Activated T-cell treated with anti-CD3 and anti-CD28 coated beads, Interleukin-2, amount 50 U/mL, for 4 hours (primary cell): ENCODE data around the gene COG5. TPM values are rescaled to one million over a fixed set of nuclear protein-coding genes. Genes with fewer than 3 reads are reported as not detected.

Experiments used
- ATAC-seq, 2 donors: fragments of 200-7000 bp; cut with Tn5 transposase; one replicate each; pipeline ENCODE4 v1.10.0; 2021
- DNase-seq: peaks from one replicate; pipeline ENCODE4 v3.0.0-alpha.2; 2020
- H3K27me3 Mint-ChIP-seq: one replicate; pipeline ENCODE4 v1.8.0; 2021; ENCODE audit warnings: low read depth, mixed read lengths
- H3K36me3 Mint-ChIP-seq: one replicate; pipeline ENCODE4 v1.8.0; 2022; ENCODE audit warnings: mixed read lengths; ENCODE audit not compliant: insufficient read depth
- H3K4me1 Mint-ChIP-seq: one replicate; pipeline ENCODE4 v1.8.0; 2021; ENCODE audit warnings: low read depth, mixed read lengths
- H3K4me3 Mint-ChIP-seq: one replicate; pipeline ENCODE4 v1.8.0; 2021; ENCODE audit warnings: mild to moderate bottlenecking, moderate library complexity, mixed read lengths
- H3K9me3 Mint-ChIP-seq: one replicate; pipeline ENCODE4 v1.8.0; 2021; ENCODE audit warnings: mixed read lengths
- total RNA-seq, 3 donors: library from RNA; stranded (reverse); gene quantifications; one replicate each; pipeline ENCODE4 v1.2.1, GENCODE V29; 2021

COG5 gene
- total RNA-seq, 3 donors from 2014 or later, result 30.3 to 40.9 (median 40.0) TPM

DNA sequence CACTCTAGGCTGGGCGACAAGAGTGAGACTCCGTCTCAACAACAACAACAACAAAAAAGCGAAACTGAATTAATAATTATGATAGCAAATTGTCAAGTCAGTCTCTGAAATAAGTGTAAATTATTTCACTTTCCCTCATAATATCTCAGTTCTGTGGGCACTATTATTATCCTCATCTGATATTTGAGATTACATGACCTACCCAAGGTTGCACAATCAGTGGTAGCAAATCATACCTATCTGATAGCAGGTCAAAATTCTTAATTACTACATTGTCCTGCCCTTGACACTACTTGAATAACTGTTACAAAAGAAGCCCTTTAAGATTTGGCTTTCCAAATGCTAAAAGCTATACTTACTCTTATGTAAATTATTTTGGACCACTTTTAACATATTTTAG lies 209.1 kb downstream of the COG5 start:
- ATAC-seq (no peak), DNase-seq (no peak)
- Mint-ChIP-seq H3K9me3 (no peaks in the 10 kb centered on the region), H3K36me3 (peaks cover 32% of the 10 kb centered on the region), H3K27me3 (no peaks in the 10 kb centered on the region), H3K4me1 (no peaks in the 10 kb centered on the region), H3K4me3 (no peak overlapping the region)

DNA sequence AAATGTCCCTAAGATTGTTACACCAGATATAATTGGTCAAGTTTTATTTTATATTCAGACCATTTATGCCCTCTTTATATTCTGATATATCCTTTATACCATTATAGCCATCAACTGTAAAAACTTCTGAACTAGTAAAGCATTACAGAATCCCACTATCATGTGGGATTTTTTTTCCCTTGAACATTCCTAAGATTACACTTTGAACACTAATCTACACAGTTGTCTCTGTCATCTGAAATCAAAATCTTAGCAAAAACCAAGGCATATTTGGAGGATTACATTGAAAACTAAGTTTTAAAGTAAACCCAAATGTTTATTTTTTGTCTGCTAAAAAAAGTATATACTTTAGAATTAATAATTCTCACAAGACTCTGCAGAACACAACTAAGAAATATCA lies 210.0 kb downstream of the COG5 start:
- peaks cover 26% of the 10 kb centered on the region for H3K36me3 Mint-ChIP-seq
- H3K4me3 Mint-ChIP-seq, result no peak overlapping the region
- ATAC-seq (no peak), DNase-seq (no peak)
- no peaks in the 10 kb centered on the region for H3K27me3 Mint-ChIP-seq
- H3K9me3 Mint-ChIP-seq, result no peaks in the 10 kb centered on the region
- H3K4me1 Mint-ChIP-seq, result no peaks in the 10 kb centered on the region

DNA sequence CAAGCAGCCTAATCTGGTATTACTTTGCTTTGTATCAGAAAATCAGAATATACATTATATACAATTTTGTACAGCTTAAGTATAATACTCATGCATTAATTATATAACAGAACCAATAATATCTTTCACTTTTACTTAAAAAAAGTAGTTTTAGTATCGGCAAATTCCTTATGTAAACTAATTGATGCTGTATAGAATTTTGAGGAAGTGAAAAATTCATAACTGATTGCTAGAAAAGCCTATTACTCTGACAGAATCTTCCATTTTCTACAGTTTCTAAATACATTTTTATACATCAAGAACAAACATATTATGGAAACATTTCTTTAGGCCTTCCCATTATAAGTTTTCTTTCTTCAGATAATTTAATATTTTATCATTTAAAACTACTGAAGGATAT lies 217.8 kb downstream of the COG5 start:
- Mint-ChIP-seq H3K9me3 (peaks cover 6% of the 10 kb centered on the region), H3K4me3 (no peak overlapping the region), H3K27me3 (no peaks in the 10 kb centered on the region), H3K4me1 (no peaks in the 10 kb centered on the region), H3K36me3 (peaks cover 20% of the 10 kb centered on the region)
- ATAC-seq (no peak), DNase-seq (no peak)

DNA sequence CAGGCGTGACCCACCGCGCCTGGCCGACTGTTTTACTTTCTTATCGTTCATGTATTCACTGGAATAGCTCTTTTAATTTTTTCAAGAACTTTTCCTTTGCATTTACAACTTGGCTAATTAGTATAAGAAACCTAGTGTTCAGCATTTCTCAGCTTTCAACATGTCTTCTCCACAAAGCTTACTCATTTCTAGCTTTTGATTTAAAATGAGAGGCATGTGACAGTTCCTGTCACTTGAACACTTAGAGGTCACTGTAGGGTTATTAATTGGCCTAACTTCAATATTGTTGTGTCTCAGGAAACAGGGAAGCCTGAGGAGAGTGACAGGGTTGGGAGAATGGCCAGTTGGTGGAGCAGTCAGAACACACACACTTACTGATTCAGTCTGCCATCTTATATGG lies 218.9 kb downstream of the COG5 start:
- ATAC-seq (no peak), DNase-seq (no peak)
- Mint-ChIP-seq H3K4me1 (peaks cover 1% of the 10 kb centered on the region), H3K4me3 (no peak overlapping the region), H3K36me3 (peaks cover 17% of the 10 kb centered on the region), H3K9me3 (peaks cover 6% of the 10 kb centered on the region), H3K27me3 (no peaks in the 10 kb centered on the region)

DNA sequence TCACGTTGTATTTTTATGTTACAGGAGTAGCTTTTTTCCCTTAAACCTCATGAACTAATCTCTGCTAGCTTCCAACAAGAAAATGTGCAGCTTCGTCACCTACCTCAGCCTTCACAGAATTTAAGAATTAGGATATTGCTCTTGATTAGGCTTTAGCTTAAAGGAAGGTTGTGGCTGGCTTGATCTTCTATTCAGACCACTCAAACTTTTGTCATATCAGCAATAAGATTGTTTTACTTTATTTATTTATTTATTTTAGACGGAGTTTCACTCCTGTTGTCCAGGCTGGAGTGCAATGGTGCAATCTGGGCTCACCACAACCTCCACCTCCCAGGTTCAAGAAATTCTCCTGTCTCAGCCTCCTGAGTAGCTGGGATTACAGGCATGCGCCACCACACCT lies 219.4 kb downstream of the COG5 start:
- DNase-seq (no peak), ATAC-seq (no peak)
- peaks cover 17% of the 10 kb centered on the region for H3K36me3 Mint-ChIP-seq
- no peak overlapping the region for H3K4me3 Mint-ChIP-seq
- peaks cover 6% of the 10 kb centered on the region for H3K9me3 Mint-ChIP-seq
- H3K27me3 Mint-ChIP-seq, result no peaks in the 10 kb centered on the region
- peaks cover 1% of the 10 kb centered on the region for H3K4me1 Mint-ChIP-seq

DNA sequence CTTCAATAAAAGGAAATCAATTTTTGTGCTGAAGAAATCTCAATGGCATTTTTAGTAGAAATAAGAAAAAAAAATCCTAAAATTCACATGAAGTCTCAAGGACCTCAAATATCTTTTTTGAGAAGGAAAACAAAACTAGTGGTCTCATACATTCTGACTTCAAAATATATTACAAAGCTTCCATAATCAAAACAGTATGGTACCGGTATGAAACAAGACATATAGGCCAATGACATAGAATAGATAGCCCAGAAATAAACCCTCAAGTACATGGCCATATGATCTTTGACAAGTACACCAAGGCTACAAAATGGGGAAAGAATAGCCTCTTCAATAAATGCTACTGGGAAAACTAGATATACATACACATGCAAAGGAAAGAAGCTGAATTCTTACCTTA lies 225.6 kb downstream of the COG5 start:
- Mint-ChIP-seq H3K4me1 (peaks cover 7% of the 10 kb centered on the region), H3K36me3 (peaks cover 21% of the 10 kb centered on the region), H3K27me3 (no peaks in the 10 kb centered on the region), H3K4me3 (no peak overlapping the region), H3K9me3 (peaks cover 16% of the 10 kb centered on the region)
- DNase-seq (no peak), ATAC-seq (no peak)

DNA sequence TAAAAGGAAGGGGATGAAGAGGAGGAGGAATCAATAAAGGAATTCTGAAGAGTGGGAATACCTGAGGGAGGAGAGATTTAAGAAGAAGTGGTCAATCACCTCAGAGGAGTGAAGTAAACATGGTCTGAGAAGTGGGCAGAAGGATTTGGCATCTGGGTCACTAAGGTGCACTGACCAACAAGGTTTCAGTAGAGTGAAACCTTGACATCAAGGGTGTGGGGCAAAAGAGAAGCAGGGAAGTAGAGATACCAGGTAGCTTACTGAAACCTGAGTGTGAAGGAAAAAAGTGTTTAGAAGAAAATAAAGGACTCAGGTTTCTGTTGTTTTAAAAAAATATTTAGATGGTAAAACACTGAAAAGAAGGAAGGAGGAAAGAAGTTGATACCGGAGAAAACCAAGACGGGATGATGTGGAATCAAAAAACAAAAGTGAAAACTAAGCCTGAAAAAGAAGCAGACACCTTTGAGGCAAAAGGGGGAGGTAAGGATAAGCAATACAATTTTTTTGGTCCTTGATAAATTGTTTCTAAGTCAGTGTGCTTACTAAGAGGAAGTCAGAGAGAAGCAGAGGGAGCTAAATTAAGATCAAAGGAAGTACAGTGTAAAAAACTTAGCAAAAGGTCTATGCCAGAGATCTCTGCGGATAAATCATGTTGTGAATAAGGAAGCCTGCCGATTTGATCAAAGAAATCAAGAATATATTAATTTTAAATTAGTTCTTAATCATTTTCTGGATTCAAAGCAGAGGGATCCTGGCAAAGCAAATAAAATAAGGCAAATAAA lies 231.0 kb downstream of the COG5 start:
- H3K27me3 Mint-ChIP-seq, result no peaks in the 10 kb centered on the region
- no peaks in the 10 kb centered on the region for H3K9me3 Mint-ChIP-seq
- peaks cover 16% of the 10 kb centered on the region for H3K4me1 Mint-ChIP-seq
- H3K4me3 Mint-ChIP-seq, result no peak overlapping the region
- H3K36me3 Mint-ChIP-seq, result peaks cover 17% of the 10 kb centered on the region
- ATAC-seq, result no peak
- no peak for DNase-seq

DNA sequence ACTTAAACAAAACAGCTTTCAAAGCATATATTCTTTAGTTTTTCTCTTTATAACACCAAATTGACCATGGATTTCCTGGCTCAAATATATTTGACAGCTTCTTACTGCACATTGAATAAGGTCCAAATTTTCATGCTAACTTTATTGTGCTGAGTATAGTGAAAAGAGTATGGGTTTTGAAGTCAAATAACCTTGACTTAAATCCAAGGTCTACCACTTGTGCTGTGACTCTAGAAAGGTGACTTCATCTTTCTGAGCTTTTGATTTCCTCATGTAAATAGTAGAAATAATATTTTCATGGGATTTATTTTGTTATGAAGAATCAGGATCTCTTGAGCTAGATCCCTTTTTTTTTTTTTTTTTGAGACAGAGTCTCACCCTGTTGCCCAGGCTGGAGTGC lies 233.2 kb downstream of the COG5 start:
- no peak overlapping the region for H3K4me3 Mint-ChIP-seq
- H3K9me3 Mint-ChIP-seq, result no peaks in the 10 kb centered on the region
- DNase-seq (no peak), ATAC-seq (no peak)
- H3K27me3 Mint-ChIP-seq, result no peaks in the 10 kb centered on the region
- H3K4me1 Mint-ChIP-seq, result peaks cover 16% of the 10 kb centered on the region
- peaks cover 13% of the 10 kb centered on the region for H3K36me3 Mint-ChIP-seq

DNA sequence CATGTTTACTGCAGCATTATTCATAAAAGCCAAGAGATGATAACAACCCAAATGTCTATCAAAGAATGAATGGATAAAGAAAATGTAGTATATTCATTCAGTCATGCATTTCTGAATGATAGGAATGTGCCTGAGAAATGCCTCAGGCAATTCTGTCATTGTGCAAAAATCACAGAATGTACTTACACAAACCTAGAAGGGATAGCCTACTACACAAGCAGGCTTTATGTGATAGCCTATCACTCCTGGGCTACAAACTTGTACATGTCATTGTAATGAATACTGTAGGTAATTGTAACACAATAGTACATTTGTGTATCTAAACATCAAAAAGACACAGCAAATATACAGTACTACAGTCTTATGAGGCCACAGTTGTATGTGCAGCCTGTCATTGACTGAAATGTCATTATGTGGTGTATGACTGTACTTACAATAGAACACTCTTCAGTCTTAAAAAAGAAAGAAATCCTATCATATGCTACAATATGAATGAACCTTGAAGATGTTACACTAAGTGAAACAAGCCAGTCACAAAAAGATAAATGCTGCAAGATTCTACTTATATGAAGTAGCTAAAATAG lies 235.6 kb downstream of the COG5 start:
- no peak for DNase-seq
- ATAC-seq, result no peak
- no peaks in the 10 kb centered on the region for H3K9me3 Mint-ChIP-seq
- no peaks in the 10 kb centered on the region for H3K27me3 Mint-ChIP-seq
- peaks cover 11% of the 10 kb centered on the region for H3K4me1 Mint-ChIP-seq
- H3K36me3 Mint-ChIP-seq, result peaks cover 13% of the 10 kb centered on the region
- H3K4me3 Mint-ChIP-seq, result no peak overlapping the region

DNA sequence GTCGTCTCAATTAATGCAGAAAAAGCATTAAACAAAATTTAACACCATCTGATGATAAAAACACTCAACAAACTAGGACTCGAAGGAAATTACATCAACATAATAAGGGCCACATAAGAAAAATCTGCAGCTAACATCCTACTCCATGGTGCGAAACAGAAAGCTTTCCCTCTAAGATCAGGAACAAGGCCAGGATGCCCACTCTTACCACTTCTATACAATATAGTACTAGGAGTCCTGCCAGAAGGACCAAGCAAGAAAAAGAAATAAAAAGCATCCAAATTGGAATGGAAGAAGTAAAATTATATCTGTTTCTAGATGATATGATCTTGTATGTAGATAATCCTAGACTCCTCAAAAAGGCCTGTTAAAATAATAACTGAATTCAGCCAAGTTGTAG lies 237.7 kb downstream of the COG5 start:
- Mint-ChIP-seq H3K9me3 (no peaks in the 10 kb centered on the region), H3K4me3 (no peak overlapping the region), H3K36me3 (peaks cover 31% of the 10 kb centered on the region), H3K4me1 (no peaks in the 10 kb centered on the region), H3K27me3 (no peaks in the 10 kb centered on the region)
- DNase-seq (no peak), ATAC-seq (no peak)

DNA sequence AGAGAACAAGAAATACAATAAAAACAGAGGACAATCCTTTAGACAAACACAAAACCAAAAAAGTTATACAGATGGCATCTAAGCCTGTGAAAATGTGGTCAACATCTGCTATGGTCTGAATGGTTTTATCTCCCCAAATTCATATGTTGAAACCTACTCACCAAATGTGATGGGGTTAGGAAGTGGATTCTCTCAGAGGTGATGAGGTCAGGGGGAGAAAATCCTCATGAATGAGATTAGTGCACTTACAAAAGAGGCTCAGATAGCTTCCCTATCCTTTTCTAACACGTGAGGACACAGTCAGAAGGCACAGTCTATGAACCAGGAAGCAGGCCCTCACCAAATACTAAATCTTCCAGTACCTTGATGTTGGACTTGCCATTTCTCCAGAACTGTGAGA lies 241.7 kb downstream of the COG5 start:
- H3K4me3 Mint-ChIP-seq, result no peak overlapping the region
- H3K9me3 Mint-ChIP-seq, result no peaks in the 10 kb centered on the region
- ATAC-seq (no peak), DNase-seq (no peak)
- H3K27me3 Mint-ChIP-seq, result no peaks in the 10 kb centered on the region
- peaks cover 26% of the 10 kb centered on the region for H3K36me3 Mint-ChIP-seq
- no peaks in the 10 kb centered on the region for H3K4me1 Mint-ChIP-seq

DNA sequence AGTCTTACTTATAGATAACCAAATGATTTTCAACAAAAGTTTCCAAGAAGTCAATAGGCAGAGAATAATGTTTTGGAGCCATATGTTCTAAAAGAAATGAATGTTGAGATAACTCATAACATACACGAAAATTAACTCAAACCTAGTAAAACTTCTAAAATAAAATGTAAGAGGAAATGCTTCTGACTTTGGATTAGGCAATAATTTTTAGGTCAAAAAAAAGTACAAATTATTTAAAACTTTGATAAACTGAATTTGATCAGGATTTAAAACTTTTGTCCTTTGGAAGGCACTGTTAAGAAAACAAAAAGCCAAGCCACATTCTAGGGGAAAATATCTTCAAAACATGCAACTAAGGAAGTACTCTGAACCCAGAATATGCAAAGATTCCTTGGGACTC lies 242.1 kb downstream of the COG5 start:
- Mint-ChIP-seq H3K9me3 (no peaks in the 10 kb centered on the region), H3K27me3 (no peaks in the 10 kb centered on the region), H3K4me1 (no peaks in the 10 kb centered on the region), H3K4me3 (no peak overlapping the region), H3K36me3 (peaks cover 26% of the 10 kb centered on the region)
- ATAC-seq (no peak), DNase-seq (no peak)

DNA sequence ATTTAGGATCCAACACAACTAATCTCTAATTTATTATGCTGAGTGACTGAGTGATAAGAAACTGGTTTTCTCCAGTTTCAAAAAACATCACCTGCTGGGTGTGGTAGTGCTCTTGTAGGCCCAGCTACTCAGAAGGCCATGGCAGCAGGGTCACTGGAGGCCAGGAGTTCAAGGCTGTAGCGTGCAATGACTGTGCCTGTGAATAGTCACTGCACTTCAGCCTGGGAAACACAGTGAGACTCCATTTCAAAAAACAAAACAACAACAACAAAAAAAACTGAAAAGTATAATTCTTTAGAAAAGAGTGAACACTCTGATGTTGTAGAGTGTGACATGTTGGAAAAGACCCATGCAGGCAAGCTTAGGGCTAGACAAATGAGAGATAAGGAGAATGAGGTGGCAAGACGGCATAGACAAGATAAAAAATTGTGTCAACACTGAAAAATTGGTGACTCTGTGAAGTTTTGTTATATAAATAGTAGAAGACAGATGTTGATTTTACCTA lies 243.9 kb downstream of the COG5 start:
- DNase-seq, result no peak
- Mint-ChIP-seq H3K4me3 (no peak overlapping the region), H3K27me3 (no peaks in the 10 kb centered on the region), H3K9me3 (no peaks in the 10 kb centered on the region), H3K36me3 (peaks cover 32% of the 10 kb centered on the region), H3K4me1 (no peaks in the 10 kb centered on the region)
- no peak for ATAC-seq

DNA sequence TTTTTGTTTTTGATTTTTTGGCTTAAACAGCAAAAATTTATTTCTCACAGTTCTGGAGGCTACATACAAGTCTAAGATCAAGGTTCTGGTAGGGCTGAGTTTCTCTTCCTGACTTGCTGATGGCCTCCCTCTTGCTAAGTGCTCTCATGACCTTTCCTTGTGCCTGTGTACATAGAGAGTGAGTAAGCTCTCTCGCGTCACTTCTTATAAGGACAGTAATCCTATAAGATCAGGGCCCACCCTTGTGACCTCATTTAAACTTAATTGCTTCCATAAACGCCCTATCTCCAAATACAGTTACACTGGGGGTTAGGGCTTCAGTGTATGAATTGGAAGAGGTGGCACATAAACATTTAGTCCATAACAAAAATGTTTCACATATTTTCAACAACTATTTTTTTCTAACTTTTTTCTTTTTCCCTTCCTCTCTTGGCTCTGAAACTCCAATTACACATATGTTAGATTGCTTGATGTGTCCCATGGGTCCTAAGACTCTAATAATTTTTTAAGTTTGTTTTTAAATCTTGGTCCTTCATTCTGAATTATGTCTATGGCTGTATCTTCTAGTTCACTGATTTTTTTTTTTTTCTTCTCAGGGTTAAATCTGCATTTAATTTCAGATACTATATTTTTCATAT lies 245.1 kb downstream of the COG5 start:
- H3K4me1 Mint-ChIP-seq, result no peaks in the 10 kb centered on the region
- H3K4me3 Mint-ChIP-seq, result no peak overlapping the region
- no peaks in the 10 kb centered on the region for H3K9me3 Mint-ChIP-seq
- no peak for ATAC-seq
- no peak for DNase-seq
- peaks cover 35% of the 10 kb centered on the region for H3K36me3 Mint-ChIP-seq
- H3K27me3 Mint-ChIP-seq, result no peaks in the 10 kb centered on the region

DNA sequence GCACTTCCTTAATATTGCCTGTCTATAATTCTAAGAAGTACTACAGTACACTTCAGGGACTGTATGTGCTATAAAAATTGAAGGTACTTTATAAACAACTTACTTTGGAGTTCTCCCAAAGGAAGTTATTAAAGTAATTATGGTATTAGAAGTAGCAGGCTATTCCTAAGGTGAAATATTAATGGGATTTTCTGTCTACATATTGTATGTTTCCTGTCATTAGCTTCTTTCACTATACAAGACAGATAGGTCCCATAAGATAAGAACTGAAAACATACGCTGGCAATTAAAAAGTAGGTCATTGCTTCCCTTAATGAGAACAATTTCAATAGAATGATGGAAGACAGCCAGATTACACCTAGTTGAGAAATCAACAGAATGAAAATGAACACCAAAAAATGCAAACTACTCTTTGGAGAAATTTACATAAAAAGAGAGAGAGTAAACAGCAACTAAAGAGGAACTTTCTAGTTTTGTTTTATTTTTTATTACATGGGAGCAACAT lies 248.0 kb downstream of the COG5 start:
- DNase-seq (no peak), ATAC-seq (no peak)
- H3K27me3 Mint-ChIP-seq, result no peaks in the 10 kb centered on the region
- no peaks in the 10 kb centered on the region for H3K4me1 Mint-ChIP-seq
- no peak overlapping the region for H3K4me3 Mint-ChIP-seq
- H3K36me3 Mint-ChIP-seq, result peaks cover 29% of the 10 kb centered on the region
- H3K9me3 Mint-ChIP-seq, result no peaks in the 10 kb centered on the region
